HEK293 (cell line): ENCODE data around the gene NTF4.

Experiments
- CTCF ChIA-PET: fragments of 350-600 bp; formaldehyde crosslinking; extraction: SDS; loops from one replicate; lab custom pipeline; 2021; ENCODE audit warnings: antibody characterized with exemption; lab: Yijun Ruan, JAX
- POLR2A ChIA-PET: fragments of 300-600 bp; formaldehyde crosslinking; extraction: SDS; loops from one replicate; lab custom pipeline; 2020; ENCODE audit warnings: antibody characterized with exemption, inconsistent platforms; lab: Yijun Ruan, JAX
- H3K27ac ChIP-seq: fragments of 200-500 bp; sonication (Bioruptor generic); 2 replicates; pipeline ENCODE4 v1.5.1; 2014; ENCODE audit warnings: low read depth, low read length, control low read depth, inconsistent platforms; ENCODE audit errors: extremely low read depth
- H3K36me3 ChIP-seq, 2 experiments: fragments of 200-500 bp in 1 of 2; sonication (Bioruptor generic) in 1 of 2; 1 replicate in 1 of 2; 2 replicates in 1 of 2; pipeline ENCODE4 v1.5.1; 2014 to 2017; ENCODE audit warnings: inconsistent platforms in 2 of 2, low read length in 2 of 2; ENCODE audit not compliant: control insufficient read depth in 2 of 2, insufficient read depth in 1 of 2
- H3K4me1 ChIP-seq: fragments of 200-500 bp; sonication (Bioruptor generic); 2 replicates; pipeline ENCODE4 v1.5.1; 2014; ENCODE audit warnings: mild to moderate bottlenecking, low read length, inconsistent platforms; ENCODE audit not compliant: control insufficient read depth, insufficient read depth
- H3K4me3 ChIP-seq: 2 replicates; pipeline ENCODE4 v1.5.1; 2011; ENCODE audit warnings: low read depth, mild to moderate bottlenecking, control low read depth, low read length, moderate library complexity
- H3K9me3 ChIP-seq: fragments of 200-500 bp; sonication (Bioruptor generic); 2 replicates; pipeline ENCODE4 v1.5.1; 2014; ENCODE audit warnings: low read depth, low read length, inconsistent platforms; ENCODE audit not compliant: control insufficient read depth, insufficient read depth
- BCL6B ChIP-seq: fragments of 450-650 bp; formaldehyde crosslinking; IDR thresholded peaks from 2 replicates; pipeline ENCODE4 v1.5.1; 2017; ENCODE audit warnings: missing biosample characterization, missing genetic modification characterization
- GLI4 ChIP-seq: fragments of 450-650 bp; formaldehyde crosslinking; IDR thresholded peaks from 2 replicates; pipeline ENCODE4 v1.5.1; 2016; ENCODE audit warnings: missing biosample characterization, missing genetic modification characterization
- HOXA7 ChIP-seq: sonication (generic); formaldehyde crosslinking; IDR thresholded peaks from 2 replicates; pipeline ENCODE4 v1.8.1; 2022; ENCODE audit warnings: missing genetic modification reagents, borderline replicate concordance
- IKZF3 ChIP-seq: fragments of 450-650 bp; IDR thresholded peaks from 2 replicates; pipeline ENCODE4 v1.5.0; 2018; ENCODE audit warnings: missing biosample characterization, mild to moderate bottlenecking, missing genetic modification characterization, moderate library complexity
- KLF1 ChIP-seq: fragments of 450-650 bp; formaldehyde crosslinking; IDR thresholded peaks from 2 replicates; pipeline ENCODE4 v1.5.1; 2016; ENCODE audit warnings: missing biosample characterization, missing genetic modification characterization
- KLF16 ChIP-seq: fragments of 450-650 bp; formaldehyde crosslinking; IDR thresholded peaks from 2 replicates; pipeline ENCODE4 v1.5.1; 2017; ENCODE audit warnings: missing biosample characterization, missing genetic modification characterization
- MEIS1 ChIP-seq: sonication (generic); formaldehyde crosslinking; IDR thresholded peaks from 2 replicates; pipeline ENCODE4 v1.8.1; 2022; ENCODE audit warnings: missing genetic modification reagents, mild to moderate bottlenecking, borderline replicate concordance
- PRDM1 ChIP-seq: fragments of 450-650 bp; formaldehyde crosslinking; IDR thresholded peaks from 2 replicates; pipeline ENCODE4; 2016; ENCODE audit warnings: missing biosample characterization, missing genetic modification characterization
- PRDM6 ChIP-seq: fragments of 450-650 bp; formaldehyde crosslinking; IDR thresholded peaks from 2 replicates; pipeline ENCODE4 v1.5.1; 2017; ENCODE audit warnings: missing biosample characterization, missing genetic modification characterization
- SP3 ChIP-seq: fragments of 450-650 bp; formaldehyde crosslinking; IDR thresholded peaks from 2 replicates; pipeline ENCODE4 v1.5.1; 2016; ENCODE audit warnings: missing biosample characterization, missing genetic modification characterization
- WT1 ChIP-seq: fragments of 450-650 bp; formaldehyde crosslinking; IDR thresholded peaks from 2 replicates; pipeline ENCODE4 v1.5.1; 2016; ENCODE audit warnings: missing biosample characterization, missing genetic modification characterization
- ZBTB6 ChIP-seq: fragments of 450-650 bp; formaldehyde crosslinking; IDR thresholded peaks from 2 replicates; pipeline ENCODE4 v1.5.1; 2017; ENCODE audit warnings: missing biosample characterization, missing genetic modification characterization
- ZBTB7A ChIP-seq: fragments of 450-650 bp; formaldehyde crosslinking; IDR thresholded peaks from 2 replicates; pipeline ENCODE4 v1.5.1; 2016; ENCODE audit warnings: low read depth, missing biosample characterization, missing genetic modification characterization
- ZFP69B ChIP-seq: fragments of 450-650 bp; formaldehyde crosslinking; IDR thresholded peaks from 2 replicates; pipeline ENCODE4 v1.5.1; 2016; ENCODE audit warnings: missing biosample characterization, missing genetic modification characterization
- ZNF132 ChIP-seq: fragments of 450-650 bp; formaldehyde crosslinking; IDR thresholded peaks from 2 replicates; pipeline ENCODE4 v1.5.1; 2017; ENCODE audit warnings: missing biosample characterization, missing genetic modification characterization, borderline replicate concordance
- ZNF335 ChIP-seq: fragments of 450-650 bp; formaldehyde crosslinking; conservative IDR thresholded peaks from 2 replicates; pipeline ENCODE4 v1.5.1; 2016; ENCODE audit warnings: missing biosample characterization, missing genetic modification characterization
- ZNF473 ChIP-seq: fragments of 450-650 bp; formaldehyde crosslinking; IDR thresholded peaks from 2 replicates; pipeline ENCODE4 v1.5.1; 2017; ENCODE audit warnings: missing biosample characterization, missing genetic modification characterization
- ZNF561 ChIP-seq: fragments of 450-650 bp; IDR thresholded peaks from 2 replicates; pipeline ENCODE4 v1.5.1; 2018; ENCODE audit warnings: missing biosample characterization, missing genetic modification characterization, borderline replicate concordance
- ZNF626 ChIP-seq: fragments of 450-650 bp; sonication (Bioruptor Pico); formaldehyde crosslinking; IDR thresholded peaks from 2 replicates; pipeline ENCODE4 v1.5.1; 2018; ENCODE audit warnings: missing biosample characterization, missing genetic modification characterization, inconsistent platforms
- ZNF660 ChIP-seq: fragments of 450-650 bp; IDR thresholded peaks from 2 replicates; pipeline ENCODE4 v1.5.1; 2018; ENCODE audit warnings: missing biosample characterization, mild to moderate bottlenecking, missing genetic modification characterization
- ZNF664 ChIP-seq: fragments of 450-650 bp; formaldehyde crosslinking; IDR thresholded peaks from 2 replicates; pipeline ENCODE4 v1.5.1; 2016; ENCODE audit warnings: missing biosample characterization, missing genetic modification characterization
- ZNF692 ChIP-seq: fragments of 450-650 bp; formaldehyde crosslinking; IDR thresholded peaks from 2 replicates; pipeline ENCODE4 v1.5.1; 2016; ENCODE audit warnings: missing biosample characterization, missing genetic modification characterization
- ZNF747 ChIP-seq: fragments of 450-650 bp; formaldehyde crosslinking; IDR thresholded peaks from 2 replicates; pipeline ENCODE4 v1.5.1; 2016; ENCODE audit warnings: missing biosample characterization, missing genetic modification characterization
- ZNF777 ChIP-seq: fragments of 450-650 bp; formaldehyde crosslinking; IDR thresholded peaks from 2 replicates; pipeline ENCODE4 v1.5.1; 2017; ENCODE audit warnings: missing biosample characterization, missing genetic modification characterization, borderline replicate concordance
- ZSCAN30 ChIP-seq: fragments of 450-650 bp; IDR thresholded peaks from 2 replicates; pipeline ENCODE4 v1.5.1; 2018; ENCODE audit warnings: missing biosample characterization, mild to moderate bottlenecking, missing genetic modification characterization, moderate library complexity
- ZXDB ChIP-seq: fragments of 450-650 bp; formaldehyde crosslinking; IDR thresholded peaks from 2 replicates; pipeline ENCODE4 v1.5.1; 2016; ENCODE audit warnings: missing biosample characterization, missing genetic modification characterization

NTF4 gene

GRCh38 chr19:49020931-49021895, 43.4 kb downstream of the NTF4 start (continued):
- peak; percentile 61 for TF ChIP-seq ZNF692
- no peak for TF ChIP-seq BCL6B (tag by site-specific recombination)
- peak; percentile 98 for TF ChIP-seq PRDM1 (tag by site-specific recombination)
- TF ChIP-seq ZFP69B (tag by site-specific recombination): peak; percentile 58
- peak; percentile 56; the same call in 1 of the 2 replicates for TF ChIP-seq ZXDB (tag by site-specific recombination)

GRCh38 chr19:49020342-49020741, 44.3 kb downstream of the NTF4 start:
- Histone ChIP-seq H3K4me3 (no peak overlapping the region), H3K4me1 (peaks cover 8% of the 10 kb centered on the region), H3K27ac (no peak overlapping the region), H3K9me3 (no peaks in the 10 kb centered on the region), H3K36me3 (peaks cover 3 to 11% of the 10 kb centered on the region in 2 experiments; a peak in 2 of 3 replicates)
- TF ChIP-seq KLF16 (tag by site-specific recombination) (peak; percentile 15; the same call in 1 of the 2 replicates), ZNF473 (tag by site-specific recombination) (no peak), ZBTB7A (tag by site-specific recombination) (no peak), IKZF3 (tag by site-specific recombination) (no peak), ZBTB6 (tag by site-specific recombination) (0 out of 2 replicates have a peak, but pooled peaks have one; percentile 31), ZNF664 (tag by site-specific recombination) (no peak), ZNF660 (no peak), ZSCAN30 (tag by site-specific recombination) (no peak)
- POLR2A ChIA-PET: interaction anchor here (1.0 to 3.4 kb wide), 2 partner anchors 27 to 53 kb away, joined by 6 to 20 read pairs; partner anchors contain the start of genes GYS1 and RUVBL2
- CTCF ChIA-PET: interaction anchor here (0.7 to 3.1 kb wide), 8 partner anchors 12 to 50 kb away, joined by 4 to 26 read pairs (median 7); partner anchors contain the start of genes GYS1 and RUVBL2

- Histone ChIP-seq H3K4me1 (peaks cover 8% of the 10 kb centered on the region), H3K36me3 (peaks cover 3 to 21% of the 10 kb centered on the region in 2 experiments; a peak in 2 of 3 replicates), H3K9me3 (no peaks in the 10 kb centered on the region), H3K27ac (no peak overlapping the region), H3K4me3 (no peak overlapping the region)
- POLR2A ChIA-PET: interaction anchor here (1.0 to 3.4 kb wide), 5 partner anchors 20 to 48 kb away, joined by 3 to 20 read pairs (median 5); partner anchors contain the start of genes GYS1 and RUVBL2
- CTCF ChIA-PET: interaction anchor here (0.6 to 3.1 kb wide), 13 partner anchors 11 to 111 kb away, joined by 3 to 26 read pairs (median 5); partner anchors contain the start of genes GYS1 and RUVBL2
- TF ChIP-seq KLF1 (peak; percentile 28; the same call in 1 of the 2 replicates), ZNF132 (tag by site-specific recombination) (no peak), ZNF626 (tag by site-specific recombination) (no peak), MEIS1 (CRISPR knock-in tag) (no peak), PRDM6 (tag by site-specific recombination) (no peak), HOXA7 (no peak), GLI4 (no peak), ZNF777 (tag by site-specific recombination) (no peak), ZNF335 (tag by site-specific recombination) (peak; percentile 39; the same call in 1 of the 2 replicates), ZNF747 (tag by site-specific recombination) (no peak), ZFP69B (tag by site-specific recombination) (no peak), WT1 (tag by site-specific recombination) (no peak), ZNF561 (no peak), SP3 (tag by site-specific recombination) (peak; percentile 39; the same call in 1 of the 2 replicates)
Observed at GRCh38 chr19:49019242-49019932, 45.2 kb downstream of the NTF4 start.
